ENCODE results near the gene MKS1. TPM values are rescaled to one million over a fixed set of nuclear protein-coding genes. Genes with fewer than 3 reads are reported as not detected.

The MKS1 gene
- total RNA-seq, 1 donor: 11.2 TPM

DNA sequence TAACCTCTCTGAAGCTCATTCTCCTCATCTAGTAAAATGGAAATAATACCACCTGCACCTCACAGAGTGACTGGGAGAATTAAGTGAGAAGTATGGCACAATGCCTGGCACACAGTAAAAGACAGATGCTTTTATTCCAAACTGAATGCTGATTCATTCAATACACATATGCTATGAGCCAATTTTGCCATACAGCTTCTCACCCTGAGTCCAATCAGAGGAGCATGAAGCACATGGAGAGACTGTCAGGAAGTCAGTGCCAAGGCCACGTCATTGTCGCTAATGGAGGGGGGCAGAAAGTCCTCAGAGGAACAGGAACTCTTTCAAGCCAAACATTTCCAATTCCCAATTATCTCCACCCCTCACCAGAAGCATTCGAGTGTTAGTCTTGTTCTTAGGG, 11.6 kb downstream of the MKS1 start:
- Histone ChIP-seq H3K79me2 (ENCODE audit: insufficient read depth, low read length) (no peaks in the 10 kb centered on the region), H3K36me3 (ENCODE audit: insufficient read depth, low read length) (peaks cover 4% of the 10 kb centered on the region)
- DNase-seq (ENCODE audit: insufficient read length, low spot score, missing footprints): no peak

DNA sequence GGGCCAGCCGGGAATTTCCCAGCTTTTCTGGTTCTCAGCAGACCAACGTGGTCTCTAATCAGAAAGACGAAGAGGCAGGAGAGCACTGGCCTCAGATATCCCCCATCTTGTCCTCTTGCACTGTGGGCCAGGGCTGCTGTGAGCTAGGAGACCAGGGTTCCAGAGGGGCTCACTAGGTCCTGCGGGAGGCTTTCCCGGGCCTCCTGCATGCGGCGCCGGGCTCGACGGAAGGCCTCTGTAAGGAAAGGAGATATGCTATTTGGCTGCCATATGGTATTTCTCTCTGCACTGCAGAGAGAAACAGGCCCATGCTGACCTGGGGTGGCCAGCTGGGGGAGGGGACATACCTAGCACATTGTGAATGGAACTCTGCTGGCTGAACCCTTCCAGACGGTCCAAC, 13.1 kb downstream of the MKS1 start:
- H3K4me2 ChIP-seq (ENCODE audit: insufficient read depth, low read length): no peak overlapping the region
- H3K27ac ChIP-seq (ENCODE audit: low read depth, low read length): no peak overlapping the region
- H2AFZ ChIP-seq (ENCODE audit: low read length): no peak overlapping the region
- H3K36me3 ChIP-seq (ENCODE audit: insufficient read depth, low read length): no peaks in the 10 kb centered on the region
- H4K20me1 ChIP-seq (ENCODE audit: insufficient read depth, low read length): no peaks in the 10 kb centered on the region
- H3K4me1 ChIP-seq (ENCODE audit: insufficient read depth, low read length): no peaks in the 10 kb centered on the region
- H3K9me3 ChIP-seq (ENCODE audit: low read depth, low read length): no peaks in the 10 kb centered on the region
- H3K79me2 ChIP-seq (ENCODE audit: insufficient read depth, low read length): no peaks in the 10 kb centered on the region
- H3K4me3 ChIP-seq (ENCODE audit: insufficient read depth, low read length): no peak overlapping the region
- TF ChIP-seq, protein P1, sequence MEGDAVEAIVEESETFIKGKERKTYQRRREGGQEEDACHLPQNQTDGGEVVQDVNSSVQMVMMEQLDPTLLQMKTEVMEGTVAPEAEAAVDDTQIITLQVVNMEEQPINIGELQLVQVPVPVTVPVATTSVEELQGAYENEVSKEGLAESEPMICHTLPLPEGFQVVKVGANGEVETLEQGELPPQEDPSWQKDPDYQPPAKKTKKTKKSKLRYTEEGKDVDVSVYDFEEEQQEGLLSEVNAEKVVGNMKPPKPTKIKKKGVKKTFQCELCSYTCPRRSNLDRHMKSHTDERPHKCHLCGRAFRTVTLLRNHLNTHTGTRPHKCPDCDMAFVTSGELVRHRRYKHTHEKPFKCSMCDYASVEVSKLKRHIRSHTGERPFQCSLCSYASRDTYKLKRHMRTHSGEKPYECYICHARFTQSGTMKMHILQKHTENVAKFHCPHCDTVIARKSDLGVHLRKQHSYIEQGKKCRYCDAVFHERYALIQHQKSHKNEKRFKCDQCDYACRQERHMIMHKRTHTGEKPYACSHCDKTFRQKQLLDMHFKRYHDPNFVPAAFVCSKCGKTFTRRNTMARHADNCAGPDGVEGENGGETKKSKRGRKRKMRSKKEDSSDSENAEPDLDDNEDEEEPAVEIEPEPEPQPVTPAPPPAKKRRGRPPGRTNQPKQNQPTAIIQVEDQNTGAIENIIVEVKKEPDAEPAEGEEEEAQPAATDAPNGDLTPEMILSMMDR (IDR thresholded peaks at IDR 0.05; ENCODE audit: extremely low read depth, low read depth, low read length): no peak
- no peak for DNase-seq (ENCODE audit: insufficient read length, low spot score, missing footprints)
- no peaks in the 10 kb centered on the region for H3K27me3 ChIP-seq (ENCODE audit: insufficient read depth, low read length)

More for the DNA sequence above, 11.6 kb downstream of the MKS1 start:
- H3K9me3 ChIP-seq (ENCODE audit: low read depth, low read length): no peaks in the 10 kb centered on the region
- H3K4me3 ChIP-seq (ENCODE audit: insufficient read depth, low read length): no peak overlapping the region
- H3K4me1 ChIP-seq (ENCODE audit: insufficient read depth, low read length): no peaks in the 10 kb centered on the region
- H3K4me2 ChIP-seq (ENCODE audit: insufficient read depth, low read length): no peak overlapping the region
- TF ChIP-seq, protein P1 (IDR thresholded peaks at IDR 0.05; ENCODE audit: extremely low read depth, low read depth, low read length): no peak
- H2AFZ ChIP-seq (ENCODE audit: low read length): no peak overlapping the region
- H4K20me1 ChIP-seq (ENCODE audit: insufficient read depth, low read length): no peaks in the 10 kb centered on the region
- H3K27ac ChIP-seq (ENCODE audit: low read depth, low read length): no peak overlapping the region
- no peaks in the 10 kb centered on the region for H3K27me3 ChIP-seq (ENCODE audit: insufficient read depth, low read length)

DNA sequence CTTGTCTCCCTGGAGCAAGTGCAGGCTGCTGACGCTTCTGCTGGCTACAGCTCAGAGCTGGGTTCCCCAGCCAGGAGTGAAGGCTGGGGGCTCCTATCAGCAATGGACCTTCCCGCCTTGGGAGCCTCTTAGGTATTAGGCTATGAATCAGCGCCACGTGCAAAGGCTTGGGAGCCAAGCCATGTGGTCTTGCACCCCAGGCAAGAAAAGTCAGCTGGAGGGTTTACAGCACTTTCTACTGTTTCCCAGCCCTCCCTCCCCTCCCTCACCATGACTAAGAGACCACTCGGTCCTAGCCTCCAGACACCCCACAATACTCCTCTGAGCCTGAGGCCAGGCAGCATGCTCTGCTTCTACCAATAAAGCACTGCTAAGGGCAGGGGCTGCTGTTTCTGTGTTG, 14.3 kb downstream of the MKS1 start:
- Histone ChIP-seq H4K20me1 (ENCODE audit: insufficient read depth, low read length) (no peaks in the 10 kb centered on the region), H3K4me3 (ENCODE audit: insufficient read depth, low read length) (no peak overlapping the region), H3K27ac (ENCODE audit: low read depth, low read length) (no peak overlapping the region), H3K79me2 (ENCODE audit: insufficient read depth, low read length) (no peaks in the 10 kb centered on the region), H3K9me3 (ENCODE audit: low read depth, low read length) (no peaks in the 10 kb centered on the region), H3K4me1 (ENCODE audit: insufficient read depth, low read length) (no peaks in the 10 kb centered on the region), H2AFZ (ENCODE audit: low read length) (no peak overlapping the region), H3K4me2 (ENCODE audit: insufficient read depth, low read length) (no peak overlapping the region), H3K27me3 (ENCODE audit: insufficient read depth, low read length) (peaks cover 1% of the 10 kb centered on the region), H3K36me3 (ENCODE audit: insufficient read depth, low read length) (no peaks in the 10 kb centered on the region)
- DNase-seq (ENCODE audit: insufficient read length, low spot score, missing footprints): no peak
- TF ChIP-seq, protein P1 (IDR thresholded peaks at IDR 0.05; ENCODE audit: extremely low read depth, low read depth, low read length): no peak

DNA sequence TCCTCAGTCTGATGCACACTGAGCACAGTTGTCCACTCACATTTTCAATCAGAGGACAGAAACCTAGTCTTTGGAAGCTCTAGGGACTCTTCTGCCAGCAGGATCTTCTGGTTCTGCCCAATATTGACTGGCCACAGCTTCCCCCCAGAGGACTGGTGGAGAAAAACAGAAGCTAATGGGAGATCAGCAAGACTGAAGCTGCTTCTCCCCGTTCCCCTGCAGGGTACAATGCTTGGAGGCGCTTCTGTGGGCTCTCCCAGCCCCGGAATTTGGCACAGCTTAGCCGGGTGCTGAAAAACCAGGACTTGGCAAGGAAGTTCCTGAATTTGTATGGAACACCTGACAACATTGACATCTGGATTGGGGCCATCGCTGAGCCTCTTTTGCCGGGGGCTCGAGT, 16.2 kb downstream of the MKS1 start:
- Histone ChIP-seq H2AFZ (ENCODE audit: low read length) (no peak overlapping the region), H3K79me2 (ENCODE audit: insufficient read depth, low read length) (no peaks in the 10 kb centered on the region), H3K27ac (ENCODE audit: low read depth, low read length) (no peak overlapping the region), H3K4me3 (ENCODE audit: insufficient read depth, low read length) (no peak overlapping the region), H3K9me3 (ENCODE audit: low read depth, low read length) (no peaks in the 10 kb centered on the region), H3K4me1 (ENCODE audit: insufficient read depth, low read length) (no peaks in the 10 kb centered on the region), H3K27me3 (ENCODE audit: insufficient read depth, low read length) (peaks cover 7% of the 10 kb centered on the region), H3K36me3 (ENCODE audit: insufficient read depth, low read length) (no peaks in the 10 kb centered on the region), H4K20me1 (ENCODE audit: insufficient read depth, low read length) (no peaks in the 10 kb centered on the region), H3K4me2 (ENCODE audit: insufficient read depth, low read length) (no peak overlapping the region)
- DNase-seq (ENCODE audit: insufficient read length, low spot score, missing footprints): no peak
- TF ChIP-seq, protein P1 (IDR thresholded peaks at IDR 0.05; ENCODE audit: extremely low read depth, low read depth, low read length): no peak

All from osteoblast (primary cell).